ENCODE results near the gene HSD17B1. TPM values are rescaled to one million over a fixed set of nuclear protein-coding genes. Genes with fewer than 3 reads are reported as not detected.

HSD17B1 gene
- total RNA-seq, 1 experiment from 2014 or later: 1.5 TPM

DNA sequence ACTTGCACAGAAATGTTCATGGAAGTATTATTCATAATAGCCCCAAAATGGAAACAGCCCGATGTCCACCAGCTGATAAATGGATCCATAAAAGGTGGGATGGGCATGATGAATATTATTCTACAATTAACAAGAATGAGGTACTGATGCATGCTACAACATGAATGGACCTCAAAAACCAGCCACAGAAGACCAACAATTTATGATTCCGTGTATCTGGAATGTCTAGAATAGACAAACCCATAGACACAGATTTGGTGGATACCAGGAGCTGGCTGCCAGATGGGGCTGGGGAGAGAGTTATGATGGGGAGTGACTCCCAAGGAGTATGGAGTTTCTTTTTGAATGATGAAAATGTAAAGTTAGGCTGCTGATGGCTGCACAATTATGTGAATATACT is 27.5 kb upstream of the HSD17B1 start:
- Histone ChIP-seq H3K79me1 (ENCODE audit: insufficient read depth, low read depth, low read length, poor library complexity, severe bottlenecking) (no peaks in the 10 kb centered on the region), H2BK5ac (ENCODE audit: insufficient read length, low read length) (no peak overlapping the region), H4K8ac (replicated peaks; ENCODE audit: insufficient read length, low read depth, low read length) (no peak overlapping the region), H2BK120ac (ENCODE audit: low read depth, low read length, poor library complexity, severe bottlenecking) (no peak overlapping the region), H3T11ph (ENCODE audit: low read length) (no peak overlapping the region), H3K79me2 (ENCODE audit: insufficient read depth, low read length) (no peaks in the 10 kb centered on the region), H2AK5ac (ENCODE audit: insufficient read length, low read length) (no peak overlapping the region), H2BK15ac (ENCODE audit: low read depth, low read length) (no peak overlapping the region), H4K5ac (ENCODE audit: insufficient read length, low read depth, low read length) (no peak overlapping the region), H3K4me2 (ENCODE audit: insufficient read depth, insufficient read length, low read length) (no peak overlapping the region), H4K91ac (ENCODE audit: insufficient read length, low read depth, low read length) (no peak overlapping the region), H3K56ac (ENCODE audit: insufficient read length, low read depth, low read length) (no peak overlapping the region), H2BK20ac (ENCODE audit: low read depth, low read length, poor library complexity, severe bottlenecking) (no peak overlapping the region), H3K23ac (ENCODE audit: insufficient read length, low read depth, low read length) (no peak overlapping the region), H3K9me3 (ENCODE audit: control insufficient read depth, low read depth, low read length) (no peaks in the 10 kb centered on the region), H2AFZ (ENCODE audit: low read length) (no peak overlapping the region), H4K20me1 (ENCODE audit: control insufficient read depth, insufficient read depth, insufficient read length) (no peaks in the 10 kb centered on the region), H2BK12ac (ENCODE audit: insufficient read length, low read depth, low read length) (no peak overlapping the region), H3K18ac (ENCODE audit: insufficient read length, low read depth, low read length) (no peak overlapping the region), H3K4ac (ENCODE audit: low read depth, low read length) (no peak overlapping the region), H3K4me1 (ENCODE audit: insufficient read depth, low read length) (no peaks in the 10 kb centered on the region), H3K14ac (ENCODE audit: insufficient read depth, low read length) (no peak overlapping the region), H3K27me3 (ENCODE audit: insufficient read depth, low read length) (no peaks in the 10 kb centered on the region), H3K23me2 (ENCODE audit: insufficient read length, low read depth, low read length, poor library complexity, severe bottlenecking) (no peaks in the 10 kb centered on the region), H3K27ac (ENCODE audit: insufficient read length, low read depth, low read length) (no peak overlapping the region), H3K9ac (ENCODE audit: extremely low read depth, insufficient read length, low read length) (no peak overlapping the region)
- Mint-ChIP-seq H3K4me1 (peaks cover 11 to 15% of the 10 kb centered on the region in 2 experiments), H3K27ac (no peak overlapping the region), H3K36me3 (ENCODE audit: insufficient read depth in 1 of 3, low read depth in 3 of 3) (peaks cover 0 to 25% (median 19%) of the 10 kb centered on the region in 3 experiments; a peak in 6 of 7 replicates), H3K27me3 (ENCODE audit: low read depth) (peaks cover 20% of the 10 kb centered on the region), H3K9me3 (0 out of 5 replicates have a peak, but pooled peaks cover 0 to 3% of the 10 kb centered on the region in 2 experiments), H3K4me3 (no peak overlapping the region)
- no peak for DNase-seq
- TF ChIP-seq, protein P1, sequence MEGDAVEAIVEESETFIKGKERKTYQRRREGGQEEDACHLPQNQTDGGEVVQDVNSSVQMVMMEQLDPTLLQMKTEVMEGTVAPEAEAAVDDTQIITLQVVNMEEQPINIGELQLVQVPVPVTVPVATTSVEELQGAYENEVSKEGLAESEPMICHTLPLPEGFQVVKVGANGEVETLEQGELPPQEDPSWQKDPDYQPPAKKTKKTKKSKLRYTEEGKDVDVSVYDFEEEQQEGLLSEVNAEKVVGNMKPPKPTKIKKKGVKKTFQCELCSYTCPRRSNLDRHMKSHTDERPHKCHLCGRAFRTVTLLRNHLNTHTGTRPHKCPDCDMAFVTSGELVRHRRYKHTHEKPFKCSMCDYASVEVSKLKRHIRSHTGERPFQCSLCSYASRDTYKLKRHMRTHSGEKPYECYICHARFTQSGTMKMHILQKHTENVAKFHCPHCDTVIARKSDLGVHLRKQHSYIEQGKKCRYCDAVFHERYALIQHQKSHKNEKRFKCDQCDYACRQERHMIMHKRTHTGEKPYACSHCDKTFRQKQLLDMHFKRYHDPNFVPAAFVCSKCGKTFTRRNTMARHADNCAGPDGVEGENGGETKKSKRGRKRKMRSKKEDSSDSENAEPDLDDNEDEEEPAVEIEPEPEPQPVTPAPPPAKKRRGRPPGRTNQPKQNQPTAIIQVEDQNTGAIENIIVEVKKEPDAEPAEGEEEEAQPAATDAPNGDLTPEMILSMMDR (conservative IDR thresholded peaks at IDR 0.05): no peak
- WGBS (ENCODE audit: extremely low coverage, insufficient read length, low lambda C conversion rate): no CpG with 5 or more reads among the region's 2 CpGs
